ENCODE measurements around the gene LPP. TPM values are rescaled to one million over a fixed set of nuclear protein-coding genes. Genes with fewer than 3 reads are reported as not detected.

LPP gene
- total RNA-seq, 1 experiment from 2014 or later: 20.4 TPM

DNA sequence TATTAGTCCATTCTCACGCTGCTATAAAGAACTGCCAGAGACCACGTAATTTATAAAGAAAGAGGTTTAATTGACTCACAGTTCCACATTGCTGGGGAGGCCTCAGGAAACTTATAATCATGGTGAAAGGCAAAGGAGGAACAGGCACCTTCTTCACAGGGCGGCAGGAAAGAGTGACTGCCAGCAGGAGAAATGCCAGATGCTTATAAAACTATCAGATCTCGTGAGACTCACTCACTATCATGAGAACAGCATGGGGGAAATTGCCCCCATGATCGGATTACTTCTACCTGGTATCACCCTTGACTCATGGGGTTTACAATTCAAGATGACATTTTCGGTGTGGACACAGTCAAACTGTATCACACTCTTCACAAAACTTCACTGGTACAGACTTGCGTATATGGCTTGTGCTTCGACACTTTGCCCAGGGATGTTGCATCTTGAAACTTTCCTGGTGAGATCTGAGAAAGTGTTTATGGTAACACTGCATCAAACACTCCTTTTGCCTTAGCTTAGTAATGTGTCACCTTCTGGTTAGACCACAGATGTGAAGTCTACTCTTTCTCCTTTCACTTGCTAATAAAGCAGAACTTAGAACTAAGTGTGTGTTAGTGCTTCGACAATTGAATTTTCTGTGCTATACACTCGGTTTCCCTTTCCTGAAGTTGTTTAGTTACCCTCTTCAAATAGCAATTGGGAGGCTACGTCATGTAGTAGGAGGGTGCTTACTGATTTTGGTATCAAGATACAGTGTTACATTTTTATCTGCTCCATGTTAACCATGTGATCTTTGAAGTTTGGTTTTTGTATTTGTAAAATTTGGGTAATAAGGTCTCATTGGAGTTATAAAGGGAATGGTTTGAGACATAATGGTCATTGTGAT lies 185.7 kb downstream of the LPP start:
- ChIA-PET POLR2A (ENCODE audit: unreplicated experiment) (no interaction called here), CTCF (no interaction called here)
- H3K9me2 ChIP-seq (replicated peaks; ENCODE audit: low read length): no peaks in the 10 kb centered on the region
- TF ChIP-seq EZH2phosphoT487 (IDR thresholded peaks at IDR 0.05; ENCODE audit: borderline replicate concordance, low read length): no peak
- TF ChIP-seq, protein P1, sequence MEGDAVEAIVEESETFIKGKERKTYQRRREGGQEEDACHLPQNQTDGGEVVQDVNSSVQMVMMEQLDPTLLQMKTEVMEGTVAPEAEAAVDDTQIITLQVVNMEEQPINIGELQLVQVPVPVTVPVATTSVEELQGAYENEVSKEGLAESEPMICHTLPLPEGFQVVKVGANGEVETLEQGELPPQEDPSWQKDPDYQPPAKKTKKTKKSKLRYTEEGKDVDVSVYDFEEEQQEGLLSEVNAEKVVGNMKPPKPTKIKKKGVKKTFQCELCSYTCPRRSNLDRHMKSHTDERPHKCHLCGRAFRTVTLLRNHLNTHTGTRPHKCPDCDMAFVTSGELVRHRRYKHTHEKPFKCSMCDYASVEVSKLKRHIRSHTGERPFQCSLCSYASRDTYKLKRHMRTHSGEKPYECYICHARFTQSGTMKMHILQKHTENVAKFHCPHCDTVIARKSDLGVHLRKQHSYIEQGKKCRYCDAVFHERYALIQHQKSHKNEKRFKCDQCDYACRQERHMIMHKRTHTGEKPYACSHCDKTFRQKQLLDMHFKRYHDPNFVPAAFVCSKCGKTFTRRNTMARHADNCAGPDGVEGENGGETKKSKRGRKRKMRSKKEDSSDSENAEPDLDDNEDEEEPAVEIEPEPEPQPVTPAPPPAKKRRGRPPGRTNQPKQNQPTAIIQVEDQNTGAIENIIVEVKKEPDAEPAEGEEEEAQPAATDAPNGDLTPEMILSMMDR (conservative IDR thresholded peaks at IDR 0.05; ENCODE audit: low read depth, low read length): no peak
- no peak for TF ChIP-seq EZH2 (IDR thresholded peaks at IDR 0.05; ENCODE audit: low read length, unreplicated experiment)
- H3K9ac ChIP-seq (ENCODE audit: low read length): no peak overlapping the region
- no peak overlapping the region for H3K4me3 ChIP-seq (ENCODE audit: low read length)
- intact Hi-C loops (cut with micrococcal nuclease): no loop called here
- DNase-seq (no peak), ATAC-seq (no peak)
- no peaks in the 10 kb centered on the region for H3K27me3 ChIP-seq (ENCODE audit: low read length)
- H3K4me1 ChIP-seq (ENCODE audit: insufficient read depth, low read length): peaks cover 11% of the 10 kb centered on the region
- H4K20me1 ChIP-seq (ENCODE audit: low read length): no peaks in the 10 kb centered on the region
- H3K9me3 ChIP-seq (ENCODE audit: low read length): no peaks in the 10 kb centered on the region
- H3K79me2 ChIP-seq (ENCODE audit: low read length): peaks cover 4% of the 10 kb centered on the region; the same call in 1 of the 2 replicates
- no peaks in the 10 kb centered on the region for H3F3A ChIP-seq (ENCODE audit: low read length, unreplicated experiment)
- H3K36me3 ChIP-seq (ENCODE audit: low read depth, low read length): no peaks in the 10 kb centered on the region
- no TSS peak for BruUV-seq (replicated peaks)
- no peak overlapping the region for H3K27ac ChIP-seq (ENCODE audit: low read length)
- H2AFZ ChIP-seq (ENCODE audit: low read length): no peak overlapping the region
- H3K4me2 ChIP-seq (ENCODE audit: low read length): no peak overlapping the region

GRCh38 chr3:188341501-188341900 lies 187.5 kb downstream of the LPP start:
- ChIA-PET POLR2A (ENCODE audit: unreplicated experiment) (interaction anchor here (0.6 kb wide), 1 partner anchor 541 kb away, joined by 3 read pairs; no protein-coding TSS in a partner anchor), CTCF (no interaction called here)
- Histone ChIP-seq H3K27ac (ENCODE audit: low read length) (no peak overlapping the region), H2AFZ (ENCODE audit: low read length) (no peak overlapping the region), H3K4me2 (ENCODE audit: low read length) (no peak overlapping the region), H3K9me2 (replicated peaks; ENCODE audit: low read length) (no peaks in the 10 kb centered on the region), H3K27me3 (ENCODE audit: low read length) (no peaks in the 10 kb centered on the region), H3K9ac (ENCODE audit: low read length) (no peak overlapping the region), H4K20me1 (ENCODE audit: low read length) (no peaks in the 10 kb centered on the region), H3K4me3 (ENCODE audit: low read length) (no peak overlapping the region), H3K4me1 (ENCODE audit: insufficient read depth, low read length) (no peaks in the 10 kb centered on the region), H3K36me3 (ENCODE audit: low read depth, low read length) (no peaks in the 10 kb centered on the region), H3K9me3 (ENCODE audit: low read length) (no peaks in the 10 kb centered on the region), H3F3A (ENCODE audit: low read length, unreplicated experiment) (no peaks in the 10 kb centered on the region), H3K79me2 (ENCODE audit: low read length) (no peaks in the 10 kb centered on the region)
- no peak for TF ChIP-seq EZH2phosphoT487 (IDR thresholded peaks at IDR 0.05; ENCODE audit: borderline replicate concordance, low read length)
- TF ChIP-seq, protein P1 (conservative IDR thresholded peaks at IDR 0.05; ENCODE audit: low read depth, low read length): no peak
- TF ChIP-seq EZH2 (IDR thresholded peaks at IDR 0.05; ENCODE audit: low read length, unreplicated experiment): no peak
- intact Hi-C loops (cut with micrococcal nuclease): no loop called here
- no peak for DNase-seq
- BruUV-seq (replicated peaks): no TSS peak
- ATAC-seq: no peak

Data from PC-3 (cell line).